Fibroblast of lung (primary cell): ENCODE results near the gene CIB2. TPM values are rescaled to one million over a fixed set of nuclear protein-coding genes. Genes with fewer than 3 reads are reported as not detected.
A peak's percentile ranks its signal among the peaks of the same experiment; 100 is the strongest.

ENCODE experiments used
- DNase-seq, 2 donors: peaks; one replicate each; pipeline versions ENCODE4 v3.0.0 to v3.0.0-alpha.2; 2010; ENCODE audit warnings: low read depth in 2 of 2
- H2AFZ ChIP-seq: 2 replicates; pipeline ENCODE4 v1.5.1; 2012; ENCODE audit warnings: low read length, control low read depth, inconsistent platforms
- H3K27ac ChIP-seq: 2 replicates; pipeline ENCODE4 v1.5.1; 2011; ENCODE audit warnings: low read length, control low read depth; ENCODE audit not compliant: insufficient read depth
- H3K27me3 ChIP-seq: 2 replicates; pipeline ENCODE4 v1.5.1; 2011; ENCODE audit warnings: mild to moderate bottlenecking, low read length; ENCODE audit not compliant: control insufficient read depth, insufficient read depth
- H3K36me3 ChIP-seq: 2 replicates; pipeline ENCODE4 v1.5.1; 2011; ENCODE audit warnings: low read length; ENCODE audit not compliant: control insufficient read depth, insufficient read depth
- H3K4me1 ChIP-seq: 2 replicates; pipeline ENCODE4 v1.5.1; 2011; ENCODE audit warnings: low read length; ENCODE audit not compliant: control insufficient read depth, insufficient read depth; ENCODE audit errors: extremely low read depth
- H3K4me2 ChIP-seq: 2 replicates; pipeline ENCODE4 v1.5.1; 2011; ENCODE audit warnings: low read length, control low read depth; ENCODE audit not compliant: insufficient read depth; ENCODE audit errors: extremely low read depth
- H3K4me3 ChIP-seq, 4 experiments: fragments of 200-600 bp in 1 of 4; sonication (generic) in 1 of 4; replicated peaks in 1 of 4; 2 replicates each; pipeline ENCODE4 v1.5.1; 2011 to 2016; ENCODE audit warnings: low read length in 4 of 4, low read depth in 3 of 4, mild to moderate bottlenecking in 3 of 4, control low read depth in 2 of 4, inconsistent platforms in 1 of 4, mixed read lengths in 1 of 4; ENCODE audit not compliant: insufficient read depth in 1 of 4; ENCODE audit errors: control extremely low read depth in 1 of 4
- H3K79me2 ChIP-seq: 2 replicates; pipeline ENCODE4 v1.5.1; 2012; ENCODE audit warnings: mild to moderate bottlenecking, low read length, inconsistent platforms; ENCODE audit not compliant: control insufficient read depth, insufficient read depth
- H3K9ac ChIP-seq: 2 replicates; pipeline ENCODE4 v1.5.1; 2011; ENCODE audit warnings: mild to moderate bottlenecking, low read length, control low read depth; ENCODE audit not compliant: insufficient read depth
- H3K9me3 ChIP-seq: 2 replicates; pipeline ENCODE4 v1.5.1; 2012; ENCODE audit warnings: low read depth, low read length; ENCODE audit not compliant: control insufficient read depth, insufficient read depth
- H4K20me1 ChIP-seq: 2 replicates; pipeline ENCODE4 v1.5.1; 2011; ENCODE audit warnings: low read length; ENCODE audit not compliant: control insufficient read depth, insufficient read depth; ENCODE audit errors: extremely low read depth
- EZH2 ChIP-seq: IDR thresholded peaks from 2 replicates; pipeline ENCODE4 v1.5.1; 2012; ENCODE audit warnings: low read length, control low read depth, mild to moderate bottlenecking; ENCODE audit errors: missing control alignments
- polyA plus RNA-seq, 2 donors: library from polyadenylated mRNA; depleted of rRNA in 1 of 2; stranded (reverse) in 1 of 2; unstranded in 1 of 2; fragments of >200 nt; gene quantifications; 2 replicates each; pipeline ENCODE4 v1.2.1, GENCODE V29; 2011 to 2012; ENCODE audit warnings: missing spikeins in 1 of 2
- total RNA-seq: library from RNA; depleted of rRNA; stranded (reverse); fragments of >200 nt; gene quantifications from 2 replicates; pipeline ENCODE4 v1.2.1, GENCODE V29; 2014
- TF ChIP-seq, protein P1 (sequence below), 2 donors: IDR thresholded peaks in 1 of 2; conservative IDR thresholded peaks in 1 of 2; 1 replicate in 1 of 2; 2 replicates in 1 of 2; pipeline ENCODE4 v1.5.1; 2011 to 2012; ENCODE audit warnings: low read length in 2 of 2, control low read depth in 1 of 2, inconsistent platforms in 1 of 2, low read depth in 1 of 2, mild to moderate bottlenecking in 1 of 2

Gene CIB2
- total and polyA plus RNA-seq, 2 donors (not counting 1 experiment from before 2014, with no cell fraction given), result 3.1 to 4.2 TPM

DNA sequence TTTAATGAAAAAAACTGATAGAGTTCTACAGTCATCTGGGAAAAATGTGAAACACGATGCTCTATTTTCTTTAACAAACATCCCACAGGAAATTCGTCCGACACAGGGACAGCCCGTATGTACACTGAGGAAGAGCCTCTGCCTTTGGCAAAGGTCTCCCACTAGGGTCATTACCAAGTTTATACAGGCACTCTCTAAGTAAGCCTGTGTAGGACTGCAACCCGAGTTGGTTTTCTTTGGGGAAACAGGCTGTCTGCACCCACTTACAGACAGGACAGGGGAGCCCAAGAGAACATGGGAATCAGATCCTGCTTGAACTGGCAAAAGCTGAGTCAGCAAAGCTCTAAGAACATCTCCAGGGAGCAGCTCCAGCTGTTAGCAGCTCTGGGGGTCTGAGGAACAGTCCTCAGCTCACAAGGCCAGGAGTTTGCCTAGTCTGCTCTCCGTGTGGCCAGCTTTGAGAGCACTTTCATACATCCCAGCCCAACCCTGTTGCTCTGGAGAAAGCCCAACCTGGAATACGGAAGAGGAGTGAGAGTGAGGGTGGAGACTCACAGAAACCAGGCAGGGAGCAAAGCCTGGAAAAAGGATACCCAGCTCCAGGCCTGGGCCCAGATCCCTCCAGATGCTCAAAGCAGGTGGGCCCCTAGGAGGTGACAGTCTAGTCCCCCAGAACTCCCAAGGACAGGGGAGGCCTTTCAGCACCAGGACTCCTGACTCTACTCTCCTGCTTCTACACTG lies 55.6 kb downstream of the CIB2 start:
- no peak overlapping the region for H2AFZ ChIP-seq
- peak overlapping the region; percentile 54 to 82 (median 75) for H3K4me3 ChIP-seq
- TF ChIP-seq EZH2, result no peak
- TF ChIP-seq, protein P1, sequence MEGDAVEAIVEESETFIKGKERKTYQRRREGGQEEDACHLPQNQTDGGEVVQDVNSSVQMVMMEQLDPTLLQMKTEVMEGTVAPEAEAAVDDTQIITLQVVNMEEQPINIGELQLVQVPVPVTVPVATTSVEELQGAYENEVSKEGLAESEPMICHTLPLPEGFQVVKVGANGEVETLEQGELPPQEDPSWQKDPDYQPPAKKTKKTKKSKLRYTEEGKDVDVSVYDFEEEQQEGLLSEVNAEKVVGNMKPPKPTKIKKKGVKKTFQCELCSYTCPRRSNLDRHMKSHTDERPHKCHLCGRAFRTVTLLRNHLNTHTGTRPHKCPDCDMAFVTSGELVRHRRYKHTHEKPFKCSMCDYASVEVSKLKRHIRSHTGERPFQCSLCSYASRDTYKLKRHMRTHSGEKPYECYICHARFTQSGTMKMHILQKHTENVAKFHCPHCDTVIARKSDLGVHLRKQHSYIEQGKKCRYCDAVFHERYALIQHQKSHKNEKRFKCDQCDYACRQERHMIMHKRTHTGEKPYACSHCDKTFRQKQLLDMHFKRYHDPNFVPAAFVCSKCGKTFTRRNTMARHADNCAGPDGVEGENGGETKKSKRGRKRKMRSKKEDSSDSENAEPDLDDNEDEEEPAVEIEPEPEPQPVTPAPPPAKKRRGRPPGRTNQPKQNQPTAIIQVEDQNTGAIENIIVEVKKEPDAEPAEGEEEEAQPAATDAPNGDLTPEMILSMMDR (conservative IDR thresholded peaks at IDR 0.05 in 1 of 2, IDR thresholded peaks at IDR 0.05 in 1 of 2; ENCODE audit: low read depth in 1 of 2, low read length in 2 of 2), result no peak
- no peaks in the 10 kb centered on the region for H3K27me3 ChIP-seq
- peak overlapping the region; percentile 98 for H3K27ac ChIP-seq
- peak; percentile 90 to 91 for DNase-seq
- H3K9me3 ChIP-seq, result no peaks in the 10 kb centered on the region
- peak overlapping the region; percentile 73 for H3K9ac ChIP-seq
- H3K79me2 ChIP-seq, result peaks cover 46% of the 10 kb centered on the region
- H3K36me3 ChIP-seq, result no peaks in the 10 kb centered on the region
- peaks cover 23% of the 10 kb centered on the region for H3K4me1 ChIP-seq
- H4K20me1 ChIP-seq, result no peaks in the 10 kb centered on the region
- H3K4me2 ChIP-seq, result peak overlapping the region; percentile 87

DNA sequence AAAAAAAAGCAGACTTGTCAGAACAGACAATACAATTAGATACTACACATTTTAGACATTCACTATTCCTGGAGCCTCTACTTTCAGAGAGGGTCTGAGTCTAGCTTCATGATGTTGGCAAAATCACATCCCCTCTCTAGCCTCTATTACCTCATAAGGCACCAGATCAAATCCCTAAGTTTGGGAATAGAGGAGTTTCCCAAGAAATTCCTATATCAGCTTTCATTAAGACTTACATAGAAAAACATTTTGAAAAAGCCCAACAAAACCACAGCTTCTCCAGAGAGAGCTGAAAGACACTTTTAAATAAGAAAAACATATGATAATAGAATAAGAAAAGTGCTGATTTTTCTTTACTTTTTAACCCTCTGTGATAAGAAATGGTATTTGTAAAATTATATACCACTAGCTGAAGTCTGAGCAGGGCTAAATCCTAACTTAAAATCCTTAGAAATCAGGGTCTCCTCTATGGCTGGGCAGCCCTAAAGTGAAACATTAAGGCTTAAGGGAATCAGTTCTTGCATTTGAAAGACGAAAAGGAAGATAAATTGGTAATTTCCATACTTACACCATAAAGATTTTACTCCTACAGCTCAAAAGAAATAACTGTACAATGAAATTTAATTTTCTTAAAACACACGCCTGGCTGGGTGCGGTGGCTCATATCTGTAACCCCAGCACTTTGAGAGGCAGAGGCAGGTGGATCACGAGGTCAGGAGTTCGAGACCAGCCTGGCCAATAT lies 58.0 kb downstream of the CIB2 start:
- Histone ChIP-seq H3K27ac (peak overlapping the region; percentile 62), H4K20me1 (no peaks in the 10 kb centered on the region), H2AFZ (no peak overlapping the region), H3K4me2 (peak overlapping the region; percentile 26), H3K27me3 (no peaks in the 10 kb centered on the region), H3K9me3 (no peaks in the 10 kb centered on the region), H3K4me3 (peak overlapping the region in 1 of 4 experiments; percentile 38), H3K4me1 (peaks cover 43% of the 10 kb centered on the region), H3K9ac (peak overlapping the region; percentile 28), H3K36me3 (no peaks in the 10 kb centered on the region), H3K79me2 (peaks cover 69% of the 10 kb centered on the region)
- DNase-seq, result no peak
- TF ChIP-seq, protein P1 (conservative IDR thresholded peaks at IDR 0.05 in 1 of 2, IDR thresholded peaks at IDR 0.05 in 1 of 2; ENCODE audit: low read depth in 1 of 2, low read length in 2 of 2), result no peak
- no peak for TF ChIP-seq EZH2
